GM12878 (cell line): ENCODE results near the gene FLOT1. TPM values are rescaled to one million over a fixed set of nuclear protein-coding genes. Genes with fewer than 3 reads are reported as not detected.

Experiments used
- BACH1 ChIP-seq: fragments of 450-650 bp; IDR thresholded peaks from 2 replicates; pipeline ENCODE4 v1.6.1; 2017; ENCODE audit warnings: mild to moderate bottlenecking, borderline replicate concordance
- HDAC2 ChIP-seq: fragments of 200-600 bp; sonication (generic); IDR thresholded peaks from 2 replicates; pipeline ENCODE4 v1.6.1; 2017
- MYB ChIP-seq: fragments of 150-350 bp; IDR thresholded peaks from 2 replicates; pipeline ENCODE4 v1.6.1; 2014; ENCODE audit warnings: mild to moderate bottlenecking, low read depth, low read length, borderline replicate concordance
- POLR2AphosphoS2 ChIP-seq: IDR thresholded peaks from 2 replicates; pipeline ENCODE4 v1.6.1; 2011; ENCODE audit warnings: low read depth, mild to moderate bottlenecking, low read length, improper control_type of control experiment, moderate library complexity
- RAD51 ChIP-seq: fragments of 450-650 bp; IDR thresholded peaks from 2 replicates; pipeline ENCODE4 v1.6.1; 2016; ENCODE audit warnings: moderate library complexity, mild to moderate bottlenecking, inconsistent platforms
- SRF ChIP-seq, 2 experiments: IDR thresholded peaks; 2 replicates each; pipeline ENCODE4 v1.6.1; 2011; ENCODE audit warnings: low read depth in 2 of 2, low read length in 2 of 2, mild to moderate bottlenecking in 1 of 2, moderate library complexity in 1 of 2
- ZNF384 ChIP-seq: IDR thresholded peaks from 2 replicates; pipeline ENCODE4 v1.6.1; 2012; ENCODE audit warnings: low read depth, mild to moderate bottlenecking, low read length, improper control_type of control experiment, borderline replicate concordance
- polyA plus RNA-seq, 11 experiments: library from polyadenylated mRNA; depleted of rRNA in 4 of 11; unstranded in 6 of 11; stranded (reverse) in 5 of 11; fragments of >200 nt; fragmentation: Nextera tagmentation in 4 of 11; fragmentation: Illumina TruSeq in 1 of 11; extraction: Ambion mirVana in 4 of 11; extraction: Trizol in 1 of 11; gene quantifications; 1 replicate in 1 of 11; 2 replicates in 10 of 11; pipeline versions ENCODE4 v1.2.1 to v1.2.3, GENCODE V29; 2011 to 2016; ENCODE audit warnings: inconsistent platforms in 2 of 11, missing spikeins in 2 of 11, low read depth in 1 of 11
- total RNA-seq, 4 experiments: library from RNA; depleted of rRNA in 3 of 4; stranded (reverse); fragments of >200 nt in 3 of 4; fragmentation: Illumina TruSeq in 1 of 4; extraction: Trizol in 1 of 4; gene quantifications; 2 replicates each; pipeline versions ENCODE4 v1.2.1 to v1.2.3, GENCODE V29; 2013 to 2021
- TF ChIP-seq, protein P1 (sequence below): fragments of 450-650 bp; formaldehyde crosslinking; IDR thresholded peaks from 2 replicates; pipeline ENCODE4 v1.4.0; 2020; ENCODE audit warnings: mild to moderate bottlenecking, moderate library complexity
- TF ChIP-seq, protein P2 (sequence below): IDR thresholded peaks from 2 replicates; pipeline ENCODE4 v1.6.1; 2012; ENCODE audit warnings: mild to moderate bottlenecking, low read depth, low read length
- TF ChIP-seq, protein P3 (sequence below): fragments of 450-650 bp; IDR thresholded peaks from 2 replicates; pipeline ENCODE4 v1.6.1; 2017; ENCODE audit warnings: low read depth, mild to moderate bottlenecking, moderate library complexity
- TF ChIP-seq, protein P4 (sequence below): fragments of 450-650 bp; IDR thresholded peaks from 2 replicates; pipeline ENCODE4 v1.6.1; 2016; ENCODE audit warnings: mild to moderate bottlenecking, moderate library complexity, borderline replicate concordance

FLOT1 gene
- total and polyA plus RNA-seq, 10 of the 15 experiments (the other 5 are each of a cell fraction or from before 2014, with no cell fraction given) = 12.3 to 153 (median 112) TPM

DNA sequence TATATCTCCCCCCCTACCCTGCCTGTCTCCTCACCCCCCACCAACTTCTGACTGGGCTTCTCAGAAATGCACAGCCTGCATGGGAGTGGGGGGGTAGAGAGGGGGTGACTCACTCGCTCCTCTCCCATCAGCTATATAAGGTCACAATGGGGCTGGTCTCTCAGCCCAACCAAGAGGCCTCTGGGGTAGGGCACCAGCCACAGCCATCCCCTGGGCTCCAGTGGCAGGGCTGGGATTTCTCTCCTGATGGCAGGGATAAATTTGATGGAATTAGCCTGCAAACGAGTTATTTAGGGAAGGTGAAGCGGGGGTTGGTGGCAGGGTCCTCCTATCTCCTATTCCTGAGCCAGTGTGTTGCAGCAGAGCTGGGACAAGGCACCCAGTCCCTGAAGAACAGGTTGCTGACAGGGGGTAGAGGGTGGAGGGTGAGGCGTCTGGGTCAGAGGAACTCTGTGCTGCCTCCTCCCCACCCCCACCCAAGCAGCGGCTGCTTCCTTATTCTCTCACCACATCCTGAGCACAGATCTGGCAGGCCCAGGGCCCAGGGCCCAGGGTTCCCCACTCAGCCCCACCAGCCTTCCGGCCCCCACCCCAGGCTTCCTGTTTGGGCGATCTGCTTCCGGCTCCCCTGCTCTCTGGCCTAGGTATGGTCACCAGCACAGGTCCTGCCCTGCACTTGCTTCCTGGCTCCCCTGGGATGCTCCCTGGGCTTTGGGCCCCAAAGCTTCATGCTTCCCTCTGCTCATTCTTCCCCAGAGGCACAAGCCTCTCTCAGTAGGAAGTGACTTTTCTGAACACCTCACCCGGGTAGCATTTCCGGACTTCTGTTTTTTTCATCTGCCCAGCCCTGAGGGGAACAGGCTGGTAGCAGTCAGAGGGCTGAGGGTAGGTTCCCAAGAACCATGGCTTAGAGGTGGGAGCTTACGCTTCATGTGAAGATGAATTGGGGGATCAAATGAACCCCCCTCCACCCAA, 60.1 kb downstream of the FLOT1 start (continued):
- TF ChIP-seq ZNF384 = peak; percentile 74
- TF ChIP-seq POLR2AphosphoS2 = peak; percentile 69; the same call in 1 of the 2 replicates
- no peak for TF ChIP-seq RAD51
- no peak for TF ChIP-seq HDAC2
- TF ChIP-seq, protein P1, sequence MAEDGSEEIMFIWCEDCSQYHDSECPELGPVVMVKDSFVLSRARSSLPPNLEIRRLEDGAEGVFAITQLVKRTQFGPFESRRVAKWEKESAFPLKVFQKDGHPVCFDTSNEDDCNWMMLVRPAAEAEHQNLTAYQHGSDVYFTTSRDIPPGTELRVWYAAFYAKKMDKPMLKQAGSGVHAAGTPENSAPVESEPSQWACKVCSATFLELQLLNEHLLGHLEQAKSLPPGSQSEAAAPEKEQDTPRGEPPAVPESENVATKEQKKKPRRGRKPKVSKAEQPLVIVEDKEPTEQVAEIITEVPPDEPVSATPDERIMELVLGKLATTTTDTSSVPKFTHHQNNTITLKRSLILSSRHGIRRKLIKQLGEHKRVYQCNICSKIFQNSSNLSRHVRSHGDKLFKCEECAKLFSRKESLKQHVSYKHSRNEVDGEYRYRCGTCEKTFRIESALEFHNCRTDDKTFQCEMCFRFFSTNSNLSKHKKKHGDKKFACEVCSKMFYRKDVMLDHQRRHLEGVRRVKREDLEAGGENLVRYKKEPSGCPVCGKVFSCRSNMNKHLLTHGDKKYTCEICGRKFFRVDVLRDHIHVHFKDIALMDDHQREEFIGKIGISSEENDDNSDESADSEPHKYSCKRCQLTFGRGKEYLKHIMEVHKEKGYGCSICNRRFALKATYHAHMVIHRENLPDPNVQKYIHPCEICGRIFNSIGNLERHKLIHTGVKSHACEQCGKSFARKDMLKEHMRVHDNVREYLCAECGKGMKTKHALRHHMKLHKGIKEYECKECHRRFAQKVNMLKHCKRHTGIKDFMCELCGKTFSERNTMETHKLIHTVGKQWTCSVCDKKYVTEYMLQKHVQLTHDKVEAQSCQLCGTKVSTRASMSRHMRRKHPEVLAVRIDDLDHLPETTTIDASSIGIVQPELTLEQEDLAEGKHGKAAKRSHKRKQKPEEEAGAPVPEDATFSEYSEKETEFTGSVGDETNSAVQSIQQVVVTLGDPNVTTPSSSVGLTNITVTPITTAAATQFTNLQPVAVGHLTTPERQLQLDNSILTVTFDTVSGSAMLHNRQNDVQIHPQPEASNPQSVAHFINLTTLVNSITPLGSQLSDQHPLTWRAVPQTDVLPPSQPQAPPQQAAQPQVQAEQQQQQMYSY = no peak
- TF ChIP-seq MYB = no peak
- 0 out of 2 replicates have a peak, but pooled peaks have one; percentile 49 for TF ChIP-seq BACH1
- TF ChIP-seq, protein P2, sequence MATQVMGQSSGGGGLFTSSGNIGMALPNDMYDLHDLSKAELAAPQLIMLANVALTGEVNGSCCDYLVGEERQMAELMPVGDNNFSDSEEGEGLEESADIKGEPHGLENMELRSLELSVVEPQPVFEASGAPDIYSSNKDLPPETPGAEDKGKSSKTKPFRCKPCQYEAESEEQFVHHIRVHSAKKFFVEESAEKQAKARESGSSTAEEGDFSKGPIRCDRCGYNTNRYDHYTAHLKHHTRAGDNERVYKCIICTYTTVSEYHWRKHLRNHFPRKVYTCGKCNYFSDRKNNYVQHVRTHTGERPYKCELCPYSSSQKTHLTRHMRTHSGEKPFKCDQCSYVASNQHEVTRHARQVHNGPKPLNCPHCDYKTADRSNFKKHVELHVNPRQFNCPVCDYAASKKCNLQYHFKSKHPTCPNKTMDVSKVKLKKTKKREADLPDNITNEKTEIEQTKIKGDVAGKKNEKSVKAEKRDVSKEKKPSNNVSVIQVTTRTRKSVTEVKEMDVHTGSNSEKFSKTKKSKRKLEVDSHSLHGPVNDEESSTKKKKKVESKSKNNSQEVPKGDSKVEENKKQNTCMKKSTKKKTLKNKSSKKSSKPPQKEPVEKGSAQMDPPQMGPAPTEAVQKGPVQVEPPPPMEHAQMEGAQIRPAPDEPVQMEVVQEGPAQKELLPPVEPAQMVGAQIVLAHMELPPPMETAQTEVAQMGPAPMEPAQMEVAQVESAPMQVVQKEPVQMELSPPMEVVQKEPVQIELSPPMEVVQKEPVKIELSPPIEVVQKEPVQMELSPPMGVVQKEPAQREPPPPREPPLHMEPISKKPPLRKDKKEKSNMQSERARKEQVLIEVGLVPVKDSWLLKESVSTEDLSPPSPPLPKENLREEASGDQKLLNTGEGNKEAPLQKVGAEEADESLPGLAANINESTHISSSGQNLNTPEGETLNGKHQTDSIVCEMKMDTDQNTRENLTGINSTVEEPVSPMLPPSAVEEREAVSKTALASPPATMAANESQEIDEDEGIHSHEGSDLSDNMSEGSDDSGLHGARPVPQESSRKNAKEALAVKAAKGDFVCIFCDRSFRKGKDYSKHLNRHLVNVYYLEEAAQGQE = 0 out of 2 replicates have a peak, but pooled peaks have one; percentile 22
- peak; percentile 67 to 74 for TF ChIP-seq SRF (IDR thresholded peaks at IDR 0.05; ENCODE audit: low read depth in 2 of 2, low read length in 2 of 2)
- TF ChIP-seq, protein P3, sequence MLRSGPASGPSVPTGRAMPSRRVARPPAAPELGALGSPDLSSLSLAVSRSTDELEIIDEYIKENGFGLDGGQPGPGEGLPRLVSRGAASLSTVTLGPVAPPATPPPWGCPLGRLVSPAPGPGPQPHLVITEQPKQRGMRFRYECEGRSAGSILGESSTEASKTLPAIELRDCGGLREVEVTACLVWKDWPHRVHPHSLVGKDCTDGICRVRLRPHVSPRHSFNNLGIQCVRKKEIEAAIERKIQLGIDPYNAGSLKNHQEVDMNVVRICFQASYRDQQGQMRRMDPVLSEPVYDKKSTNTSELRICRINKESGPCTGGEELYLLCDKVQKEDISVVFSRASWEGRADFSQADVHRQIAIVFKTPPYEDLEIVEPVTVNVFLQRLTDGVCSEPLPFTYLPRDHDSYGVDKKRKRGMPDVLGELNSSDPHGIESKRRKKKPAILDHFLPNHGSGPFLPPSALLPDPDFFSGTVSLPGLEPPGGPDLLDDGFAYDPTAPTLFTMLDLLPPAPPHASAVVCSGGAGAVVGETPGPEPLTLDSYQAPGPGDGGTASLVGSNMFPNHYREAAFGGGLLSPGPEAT = peak; percentile 65
- TF ChIP-seq, protein P4, sequence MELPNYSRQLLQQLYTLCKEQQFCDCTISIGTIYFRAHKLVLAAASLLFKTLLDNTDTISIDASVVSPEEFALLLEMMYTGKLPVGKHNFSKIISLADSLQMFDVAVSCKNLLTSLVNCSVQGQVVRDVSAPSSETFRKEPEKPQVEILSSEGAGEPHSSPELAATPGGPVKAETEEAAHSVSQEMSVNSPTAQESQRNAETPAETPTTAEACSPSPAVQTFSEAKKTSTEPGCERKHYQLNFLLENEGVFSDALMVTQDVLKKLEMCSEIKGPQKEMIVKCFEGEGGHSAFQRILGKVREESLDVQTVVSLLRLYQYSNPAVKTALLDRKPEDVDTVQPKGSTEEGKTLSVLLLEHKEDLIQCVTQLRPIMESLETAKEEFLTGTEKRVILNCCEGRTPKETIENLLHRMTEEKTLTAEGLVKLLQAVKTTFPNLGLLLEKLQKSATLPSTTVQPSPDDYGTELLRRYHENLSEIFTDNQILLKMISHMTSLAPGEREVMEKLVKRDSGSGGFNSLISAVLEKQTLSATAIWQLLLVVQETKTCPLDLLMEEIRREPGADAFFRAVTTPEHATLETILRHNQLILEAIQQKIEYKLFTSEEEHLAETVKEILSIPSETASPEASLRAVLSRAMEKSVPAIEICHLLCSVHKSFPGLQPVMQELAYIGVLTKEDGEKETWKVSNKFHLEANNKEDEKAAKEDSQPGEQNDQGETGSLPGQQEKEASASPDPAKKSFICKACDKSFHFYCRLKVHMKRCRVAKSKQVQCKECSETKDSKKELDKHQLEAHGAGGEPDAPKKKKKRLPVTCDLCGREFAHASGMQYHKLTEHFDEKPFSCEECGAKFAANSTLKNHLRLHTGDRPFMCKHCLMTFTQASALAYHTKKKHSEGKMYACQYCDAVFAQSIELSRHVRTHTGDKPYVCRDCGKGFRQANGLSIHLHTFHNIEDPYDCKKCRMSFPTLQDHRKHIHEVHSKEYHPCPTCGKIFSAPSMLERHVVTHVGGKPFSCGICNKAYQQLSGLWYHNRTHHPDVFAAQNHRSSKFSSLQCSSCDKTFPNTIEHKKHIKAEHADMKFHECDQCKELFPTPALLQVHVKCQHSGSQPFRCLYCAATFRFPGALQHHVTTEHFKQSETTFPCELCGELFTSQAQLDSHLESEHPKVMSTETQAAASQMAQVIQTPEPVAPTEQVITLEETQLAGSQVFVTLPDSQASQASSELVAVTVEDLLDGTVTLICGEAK = peak; percentile 89; the same call in 1 of the 2 replicates
